SU-DHL-6 (cell line): ENCODE measurements around the gene SORL1.

Experiments
- EZH2phosphoT487 ChIP-seq: fragments of 200-600 bp; sonication (generic), shearing (Covaris generic); conservative IDR thresholded peaks from 2 replicates; pipeline ENCODE4 v1.6.1; 2018; ENCODE audit warnings: mild to moderate bottlenecking, antibody characterized with exemption, low read length, moderate library complexity, mixed read lengths
- TF ChIP-seq, protein P1 (sequence below): fragments of 200-600 bp; sonication (generic); IDR thresholded peaks from one replicate; pipeline ENCODE4 v1.5.1; 2017; ENCODE audit warnings: antibody characterized with exemption, mild to moderate bottlenecking, low read length, moderate library complexity; ENCODE audit not compliant: insufficient read depth, poor library complexity, severe bottlenecking

DNA sequence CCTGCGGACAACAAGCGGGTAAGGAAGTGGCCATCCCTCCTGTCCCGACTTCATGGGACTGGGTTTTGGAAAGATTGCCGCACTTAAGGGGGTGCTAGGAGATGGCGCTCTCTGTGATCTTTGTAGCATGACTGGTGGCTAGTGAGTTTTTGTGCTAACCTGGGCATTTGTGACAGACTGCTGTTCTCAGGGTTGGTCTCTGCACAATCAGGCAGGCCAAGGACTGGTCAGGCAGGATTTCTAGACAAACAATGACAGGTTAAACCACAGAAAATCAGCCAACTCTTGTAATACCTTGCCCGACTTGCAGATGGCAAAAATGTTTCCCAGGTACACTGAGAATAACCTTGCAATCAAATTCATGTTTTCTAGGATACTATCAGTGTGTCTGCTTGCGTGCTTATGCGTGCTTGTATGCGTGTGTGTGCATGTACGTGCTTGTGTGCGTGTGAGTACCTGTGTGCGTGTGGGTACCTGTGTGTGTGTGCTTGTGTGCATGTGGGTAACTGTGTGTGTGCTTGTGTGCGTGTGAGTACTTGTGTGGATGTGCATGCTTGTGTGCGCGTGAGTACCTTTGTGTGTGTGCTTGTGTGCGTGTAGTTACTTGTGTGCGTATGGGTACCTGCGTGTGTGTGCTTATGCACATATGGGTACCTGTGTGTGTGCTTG lies 26.2 kb downstream of the SORL1 start:
- TF ChIP-seq, protein P1, sequence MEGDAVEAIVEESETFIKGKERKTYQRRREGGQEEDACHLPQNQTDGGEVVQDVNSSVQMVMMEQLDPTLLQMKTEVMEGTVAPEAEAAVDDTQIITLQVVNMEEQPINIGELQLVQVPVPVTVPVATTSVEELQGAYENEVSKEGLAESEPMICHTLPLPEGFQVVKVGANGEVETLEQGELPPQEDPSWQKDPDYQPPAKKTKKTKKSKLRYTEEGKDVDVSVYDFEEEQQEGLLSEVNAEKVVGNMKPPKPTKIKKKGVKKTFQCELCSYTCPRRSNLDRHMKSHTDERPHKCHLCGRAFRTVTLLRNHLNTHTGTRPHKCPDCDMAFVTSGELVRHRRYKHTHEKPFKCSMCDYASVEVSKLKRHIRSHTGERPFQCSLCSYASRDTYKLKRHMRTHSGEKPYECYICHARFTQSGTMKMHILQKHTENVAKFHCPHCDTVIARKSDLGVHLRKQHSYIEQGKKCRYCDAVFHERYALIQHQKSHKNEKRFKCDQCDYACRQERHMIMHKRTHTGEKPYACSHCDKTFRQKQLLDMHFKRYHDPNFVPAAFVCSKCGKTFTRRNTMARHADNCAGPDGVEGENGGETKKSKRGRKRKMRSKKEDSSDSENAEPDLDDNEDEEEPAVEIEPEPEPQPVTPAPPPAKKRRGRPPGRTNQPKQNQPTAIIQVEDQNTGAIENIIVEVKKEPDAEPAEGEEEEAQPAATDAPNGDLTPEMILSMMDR: no peak
- no peak for TF ChIP-seq EZH2phosphoT487
